Measurements from ENCODE around the gene RNF222.
A peak's percentile ranks its signal among the peaks of the same experiment; 100 is the strongest.
"Not testable (repeated sequence)": the region's sequence is repeated elsewhere in the genome, so short reads cannot be mapped to it uniquely, and the experiment has no call there.

RNF222 gene

DNA sequence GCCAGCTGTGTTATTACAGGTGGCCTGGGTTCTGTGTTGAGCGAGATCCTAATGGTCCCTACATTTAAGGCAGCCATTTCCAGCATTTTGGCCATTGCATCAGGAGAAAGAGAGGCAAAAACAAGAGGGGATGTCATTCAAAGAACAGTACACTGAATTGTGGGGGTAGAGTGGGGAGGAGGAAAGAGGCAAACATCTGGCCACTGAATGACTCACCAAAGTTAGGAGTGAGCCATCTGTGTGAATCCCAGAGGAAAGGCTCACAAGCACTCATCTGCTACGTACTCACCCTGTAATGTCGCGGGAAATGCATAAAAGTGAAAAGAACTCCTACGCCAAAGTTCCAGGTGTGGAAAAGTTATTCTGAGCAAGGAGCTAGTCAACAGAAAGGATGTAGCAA is 37.9 kb downstream of the RNF222 start:
- peak; percentile 43 for DNase-seq
- in situ Hi-C loops (cut with MboI; ENCODE audit: low pct_unique_long_range_greater_than_20kb, low sequenced_read_pairs): no loop called here

GRCh38 chr17:8357910-8358309 is 39.7 kb downstream of the RNF222 start:
- no peak for DNase-seq
- in situ Hi-C loops (cut with MboI; ENCODE audit: low pct_unique_long_range_greater_than_20kb, low sequenced_read_pairs): no loop called here

DNA sequence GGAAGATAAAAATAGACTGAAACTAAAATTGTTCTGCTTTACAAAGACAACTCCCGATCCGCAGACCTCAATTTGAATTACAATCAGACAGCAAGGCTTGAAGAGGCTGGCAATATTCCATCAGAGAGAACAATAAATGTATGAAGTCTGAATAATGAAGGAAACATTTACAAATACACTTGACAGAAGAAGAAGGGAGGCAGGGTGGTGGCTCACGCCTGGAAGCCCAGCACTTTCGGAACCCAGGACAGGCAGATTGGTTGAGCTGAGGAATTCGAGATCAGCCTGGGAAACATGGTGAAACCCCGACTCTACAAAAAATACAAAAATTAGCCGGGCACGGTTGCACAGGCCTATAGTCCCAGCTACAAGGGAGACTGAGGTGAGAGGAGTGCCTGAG is 43.4 kb downstream of the RNF222 start:
- in situ Hi-C loops (cut with MboI; ENCODE audit: low pct_unique_long_range_greater_than_20kb, low sequenced_read_pairs): no loop called here
- DNase-seq: no peak

GRCh38 chr17:8353736-8354135 is 43.9 kb downstream of the RNF222 start:
- in situ Hi-C loops (cut with MboI; ENCODE audit: low pct_unique_long_range_greater_than_20kb, low sequenced_read_pairs): no loop called here
- DNase-seq: no peak

- in situ Hi-C loops (cut with MboI; ENCODE audit: low pct_unique_long_range_greater_than_20kb, low sequenced_read_pairs): no loop called here
These were observed 47.3 kb downstream of the RNF222 start for GRCh38 chr17:8350339-8350738.

GRCh38 chr17:8347001-8347400 is 50.6 kb downstream of the RNF222 start:
- in situ Hi-C loops (cut with MboI; ENCODE audit: low pct_unique_long_range_greater_than_20kb, low sequenced_read_pairs); DNase-seq: not testable (repeated sequence)

More at GRCh38 chr17:8350339-8350738, 47.3 kb downstream of the RNF222 start:
- no peak for DNase-seq

GRCh38 chr17:8345951-8346665 is 51.5 kb downstream of the RNF222 start:
- in situ Hi-C loops (cut with MboI; ENCODE audit: low pct_unique_long_range_greater_than_20kb, low sequenced_read_pairs): no loop called here
- DNase-seq: no peak

- DNase-seq: peak; percentile 50
- in situ Hi-C loops (cut with MboI; ENCODE audit: low pct_unique_long_range_greater_than_20kb, low sequenced_read_pairs): no loop called here
These were observed 52.5 kb downstream of the RNF222 start for GRCh38 chr17:8345052-8345690.

- in situ Hi-C loops (cut with MboI; ENCODE audit: low pct_unique_long_range_greater_than_20kb, low sequenced_read_pairs): no loop called here
- DNase-seq: no peak
These were observed 56.2 kb downstream of the RNF222 start for GRCh38 chr17:8341456-8341855.

All from KBM-7 (cell line).